Fibroblast of skin of right biceps (primary cell): ENCODE measurements around the gene TNS1.
"Not testable (repeated sequence)": the region's sequence is repeated elsewhere in the genome, so short reads cannot be mapped to it uniquely, and the experiment has no call there.

ENCODE experiments used
- DNase-seq: peaks from one replicate; pipeline ENCODE4 v3.0.0-alpha.2; 2013

Gene TNS1

DNA sequence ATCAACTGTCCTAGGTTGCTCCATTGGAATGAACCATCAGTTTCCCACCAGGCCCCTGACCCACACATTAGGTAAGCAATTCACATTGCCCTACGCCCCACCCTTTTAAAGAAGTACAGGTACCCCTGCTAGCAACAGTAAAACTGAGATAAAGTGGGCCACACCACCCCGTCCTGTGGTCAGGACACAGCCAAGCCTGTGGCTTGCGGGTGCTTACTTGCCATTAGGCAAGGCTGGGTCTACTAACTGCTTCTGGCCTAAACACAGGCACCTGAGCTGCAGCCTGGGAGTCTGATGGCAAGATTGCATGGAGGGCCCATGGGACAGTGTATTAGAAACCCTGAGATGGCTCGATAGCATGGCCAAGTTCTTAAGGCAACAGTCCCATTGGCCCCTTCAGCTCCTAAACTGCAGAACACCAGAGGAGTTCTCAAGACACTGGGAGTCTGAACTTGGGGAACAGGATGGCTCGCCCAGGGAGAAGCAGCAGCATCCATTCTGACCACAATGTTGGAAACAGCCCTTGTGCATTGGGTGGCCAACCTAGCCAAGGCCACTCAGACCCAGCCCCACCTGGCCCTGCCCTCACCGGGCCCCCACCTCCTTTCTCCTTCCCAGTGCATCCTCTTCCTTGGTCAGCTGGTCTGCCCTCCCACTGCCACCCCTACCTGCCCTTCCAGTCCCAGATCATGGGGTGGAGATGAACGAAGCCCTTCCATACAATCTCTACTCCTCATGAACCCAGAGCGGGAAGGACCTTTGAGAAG is 177.1 kb downstream of the TNS1 start:
- no peak for DNase-seq

DNA sequence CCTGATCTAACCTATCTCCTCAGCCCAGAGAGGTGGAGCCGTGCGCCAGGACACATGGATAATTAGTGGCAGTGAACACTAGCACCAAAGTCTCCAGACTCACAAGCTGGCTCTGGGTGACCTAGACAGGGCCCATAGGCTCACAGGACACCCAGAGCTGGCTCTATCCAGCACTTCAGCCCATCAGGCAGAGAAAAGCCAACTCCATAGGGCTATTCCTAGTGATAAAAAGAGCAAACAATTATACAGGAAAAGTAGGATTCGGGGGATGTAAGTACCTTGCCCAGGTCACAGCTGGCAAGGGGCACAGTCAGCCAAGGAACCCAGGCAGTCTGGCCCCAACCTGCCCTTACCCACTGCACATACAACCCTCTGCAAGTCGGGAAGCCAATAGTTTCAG is 178.6 kb downstream of the TNS1 start:
- no peak for DNase-seq

DNA sequence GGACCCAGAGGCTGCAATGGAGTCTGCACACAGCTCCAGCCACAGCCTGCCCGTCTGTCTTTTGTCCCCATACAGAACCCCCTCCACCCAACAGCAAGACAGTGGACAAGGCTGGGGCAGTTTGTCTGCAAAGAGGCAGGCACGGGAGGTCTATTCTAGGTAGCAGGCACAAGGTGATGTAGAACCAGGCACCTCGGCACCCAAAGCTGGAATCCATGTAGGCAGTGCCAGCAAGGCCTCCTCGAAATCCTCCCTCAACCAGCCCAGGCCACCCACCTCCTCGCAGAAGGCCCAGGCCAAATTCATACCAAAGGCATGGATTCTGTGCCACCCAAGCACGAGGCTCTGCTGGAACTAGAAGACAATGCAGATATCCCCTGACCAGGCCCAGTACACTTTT is 179.2 kb downstream of the TNS1 start:
- DNase-seq, result no peak

- DNase-seq, result no peak
These were observed 180.2 kb downstream of the TNS1 start for GRCh38 chr2:217822296-217823252.

DNA sequence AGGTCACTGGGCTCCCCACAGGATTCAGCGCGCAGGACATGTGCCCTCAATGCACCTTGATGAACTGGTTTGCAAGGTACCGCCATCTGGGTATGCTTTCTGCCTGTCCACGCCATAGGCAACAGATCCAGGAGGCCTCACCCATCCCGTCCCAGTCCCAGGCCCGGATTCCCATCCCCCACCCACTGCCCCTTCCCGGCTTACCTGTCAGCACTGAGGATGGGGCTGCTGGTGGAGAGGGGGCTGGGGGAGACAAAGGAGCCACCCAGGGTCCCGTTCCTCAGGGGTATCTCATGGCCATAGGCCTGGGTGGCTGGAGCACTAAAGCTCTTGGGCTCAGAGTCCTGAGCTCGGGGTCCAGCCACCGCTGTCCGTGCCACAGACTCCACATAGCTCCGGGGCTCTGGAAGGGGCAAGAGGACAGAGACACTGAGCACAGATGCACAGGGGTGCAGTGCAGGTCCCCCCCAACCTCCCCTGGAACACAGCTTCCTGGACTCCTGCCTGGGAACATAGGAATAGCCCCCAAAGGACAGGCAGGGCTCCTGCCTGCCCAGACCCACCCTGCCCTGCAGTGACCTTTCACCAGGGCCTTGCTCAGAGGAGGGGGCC is 181.2 kb downstream of the TNS1 start:
- no peak for DNase-seq

DNA sequence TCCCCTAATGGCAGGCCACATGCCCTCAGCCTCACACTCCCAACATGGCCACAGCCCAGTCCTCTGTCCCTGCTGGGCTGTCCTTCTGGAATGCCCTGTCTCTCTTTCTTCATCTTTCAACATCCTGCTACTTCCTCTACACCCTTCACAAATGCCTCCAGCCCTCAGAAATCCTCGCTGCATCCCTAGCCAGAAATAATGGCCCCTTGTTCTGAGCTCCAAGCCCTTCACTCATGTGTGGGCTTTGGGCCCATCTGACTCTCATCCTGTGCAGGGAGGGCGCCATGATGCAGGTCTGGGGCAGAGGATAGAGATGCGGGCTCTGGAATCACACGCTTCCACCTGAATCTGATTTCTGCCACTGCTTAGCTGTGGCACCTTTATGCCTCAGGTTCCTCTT is 181.9 kb downstream of the TNS1 start:
- no peak for DNase-seq

DNA sequence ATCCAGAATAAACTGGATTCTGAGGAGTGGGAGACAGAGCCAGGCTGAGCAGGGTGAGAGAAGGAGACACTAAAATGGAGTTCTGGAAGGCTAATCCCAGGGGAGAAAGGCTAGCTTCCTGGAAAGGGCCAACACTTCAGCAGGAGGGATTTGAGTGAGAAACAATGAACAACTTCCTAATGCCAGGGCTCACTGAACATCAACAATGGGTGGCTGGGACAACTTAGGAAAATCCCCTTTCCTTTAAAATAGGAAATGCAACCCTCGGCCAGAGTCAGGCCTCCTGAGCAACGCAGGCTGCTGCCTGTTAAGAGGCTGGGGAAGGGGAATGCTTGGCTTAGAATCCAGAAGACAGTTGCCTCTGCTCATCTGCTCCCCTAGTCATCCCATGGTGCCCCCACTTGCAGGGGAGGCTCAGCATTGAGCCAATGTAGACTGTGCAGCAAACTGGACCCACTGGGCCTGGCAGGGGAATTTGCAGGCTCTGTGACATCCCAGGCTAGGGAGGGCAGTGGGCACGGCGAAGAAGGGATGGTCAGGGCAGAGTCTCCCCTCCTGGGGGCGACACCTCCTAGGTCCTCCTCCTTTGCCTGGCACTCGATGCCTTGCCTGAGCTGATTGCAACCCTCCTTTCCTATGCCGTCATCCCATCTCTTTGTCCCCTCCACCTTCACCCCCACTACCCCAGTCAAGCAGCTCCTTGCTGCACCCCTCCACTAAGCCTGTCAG is 182.5 kb downstream of the TNS1 start:
- no peak for DNase-seq

- no peak for DNase-seq
These were observed 184.4 kb downstream of the TNS1 start for GRCh38 chr2:217818293-217818850.

DNA sequence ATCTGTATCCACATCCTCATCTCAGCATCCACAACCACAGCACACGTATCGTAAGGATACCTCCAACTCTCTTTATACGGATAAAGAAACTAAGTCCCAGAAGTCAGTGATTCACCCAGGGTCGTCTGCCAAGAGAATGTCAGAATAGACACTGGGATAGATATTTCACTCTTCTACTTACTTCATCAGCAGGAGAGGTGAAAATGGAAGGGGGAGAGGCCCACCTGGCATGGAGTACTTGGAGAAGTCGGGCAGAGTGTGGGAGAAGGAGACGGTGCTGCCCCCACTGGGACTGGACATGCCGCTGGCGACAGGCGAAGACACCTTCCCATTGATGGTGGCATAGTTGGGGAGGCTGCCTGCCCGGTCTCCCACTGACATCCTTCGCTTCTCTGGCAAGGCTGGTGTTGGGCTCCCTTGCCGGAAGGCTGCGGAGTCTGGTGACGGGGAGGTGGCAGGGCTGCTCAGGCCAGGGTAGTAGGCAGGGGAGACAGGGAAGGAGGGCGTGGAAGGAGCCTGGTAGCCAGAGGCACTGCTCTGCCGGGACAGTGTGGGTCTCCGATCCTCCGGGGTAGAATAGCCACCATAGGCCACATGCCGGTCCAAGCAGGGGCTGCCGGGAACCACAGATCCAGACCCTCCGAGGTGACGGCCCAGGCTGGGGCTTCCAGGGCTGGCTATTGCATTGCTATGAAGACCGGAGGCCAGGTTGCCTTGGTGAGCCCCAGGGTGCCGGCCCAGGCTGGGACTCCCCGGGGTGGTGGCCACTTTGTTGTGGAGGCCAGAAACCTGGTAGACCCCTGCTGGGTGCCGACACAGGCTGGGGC is 185.1 kb downstream of the TNS1 start:
- no peak for DNase-seq

DNA sequence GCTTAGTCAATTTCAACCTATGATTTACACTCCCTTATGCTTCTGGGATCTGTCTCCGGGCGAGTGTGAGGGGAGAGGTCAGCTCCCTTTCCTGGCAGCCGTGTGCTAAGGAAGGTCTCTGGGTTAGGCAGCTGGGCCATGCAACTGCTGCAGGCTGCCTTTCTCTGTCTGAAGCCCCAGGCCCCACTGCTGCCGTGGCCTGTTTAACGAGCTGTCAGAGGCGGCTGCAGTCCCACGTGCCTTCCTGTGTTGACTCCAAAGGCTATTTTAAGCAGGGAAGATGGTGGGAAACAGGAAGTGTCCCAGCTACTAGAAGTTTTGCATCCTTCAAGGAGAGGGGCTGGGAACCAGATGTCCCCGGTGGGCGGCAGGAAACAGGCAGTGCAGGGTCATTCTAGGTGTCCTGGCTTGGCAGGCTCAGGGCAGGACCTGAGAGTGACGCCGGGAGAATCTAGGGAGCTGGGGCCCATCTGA is 186.4 kb downstream of the TNS1 start:
- DNase-seq, result no peak

GRCh38 chr2:217813828-217814227 is 189.0 kb downstream of the TNS1 start:
- no peak for DNase-seq

DNA sequence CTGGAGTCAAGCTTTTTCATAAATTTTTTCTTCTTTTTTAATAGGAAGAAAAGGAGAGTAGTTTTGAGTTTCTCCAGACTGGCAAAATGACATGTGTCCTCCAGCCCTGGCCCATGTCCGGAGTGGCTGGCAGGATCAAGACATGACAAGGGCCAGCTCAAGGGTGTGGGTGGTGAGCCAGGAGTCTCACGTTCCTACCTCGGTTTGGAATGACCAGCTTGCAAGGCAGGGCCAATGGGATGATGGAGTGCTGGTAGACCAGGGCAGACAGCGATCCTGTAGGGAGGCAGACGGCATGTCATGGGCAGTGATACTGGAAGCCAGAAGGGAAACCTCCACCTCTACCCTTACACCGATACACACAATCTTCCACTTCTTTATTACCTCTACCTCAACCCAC is 190.6 kb downstream of the TNS1 start:
- DNase-seq, result no peak

- no peak for DNase-seq
These were observed 192.5 kb downstream of the TNS1 start for GRCh38 chr2:217810260-217810659.

GRCh38 chr2:217809736-217810135 is 193.1 kb downstream of the TNS1 start:
- no peak for DNase-seq

DNA sequence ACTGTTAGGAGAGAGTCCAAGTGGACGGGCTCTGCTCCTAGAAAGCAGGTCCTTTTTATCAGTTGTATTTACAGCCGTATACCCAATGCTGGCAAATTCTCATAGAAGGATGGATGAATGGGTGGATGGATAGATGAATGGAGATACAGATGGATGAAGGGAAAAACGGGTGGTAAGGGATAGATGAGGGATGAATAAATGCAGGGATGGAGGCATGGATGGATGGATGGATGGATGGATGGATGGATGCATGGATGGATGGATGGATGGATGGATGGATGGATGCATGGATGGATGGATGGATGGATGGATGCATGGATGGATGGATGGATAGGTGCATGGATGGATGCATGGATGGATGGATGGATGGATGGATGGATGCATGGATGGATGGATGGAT is 193.8 kb downstream of the TNS1 start:
- not testable (repeated sequence) for DNase-seq

- DNase-seq, result no peak
These were observed 194.5 kb downstream of the TNS1 start for GRCh38 chr2:217808326-217808725.

GRCh38 chr2:217807753-217808152 is 195.0 kb downstream of the TNS1 start:
- no peak for DNase-seq

- no peak for DNase-seq
These were observed 195.8 kb downstream of the TNS1 start for GRCh38 chr2:217807025-217807424.

DNA sequence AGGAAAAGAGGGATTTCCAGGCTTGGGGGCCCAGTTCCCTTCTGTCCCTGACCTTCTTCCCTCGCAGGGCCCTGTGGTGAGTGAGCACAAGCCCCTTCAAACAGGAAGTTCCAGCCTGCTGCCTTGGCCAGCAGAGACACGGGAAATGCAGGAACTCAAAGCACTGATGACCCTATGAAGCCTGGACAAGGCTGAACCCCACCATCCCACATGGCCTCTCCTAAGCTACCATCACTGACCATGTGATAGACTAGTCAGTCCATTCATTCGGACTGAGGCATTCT is 196.4 kb downstream of the TNS1 start:
- no peak for DNase-seq

GRCh38 chr2:217805668-217806481 is 196.9 kb downstream of the TNS1 start:
- no peak for DNase-seq
